Upper lobe of left lung (tissue), 6 donors: ENCODE results near the gene PRKCQ. TPM values are rescaled to one million over a fixed set of nuclear protein-coding genes. Genes with fewer than 3 reads are reported as not detected.

Experiments used
- ATAC-seq, 2 donors: fragments of 200-7000 bp; cut with Tn5 transposase; one replicate each; pipeline ENCODE4 v1.9.1; 2022; ENCODE audit warnings: mild to moderate bottlenecking in 2 of 2, moderate library complexity in 2 of 2; ENCODE audit not compliant: low FRiP score in 2 of 2
- DNase-seq, 2 donors: peaks; one replicate each; pipeline ENCODE4 v3.0.0-alpha.2; 2019 to 2020
- H3K27ac ChIP-seq, 4 donors: fragments of 200-600 bp; sonication (generic); one replicate each; pipeline ENCODE4 v1.5.1; 2016 to 2019
- H3K27me3 ChIP-seq, 4 donors: fragments of 200-600 bp; sonication (generic); one replicate each; pipeline ENCODE4 v1.5.1; 2017 to 2019
- H3K36me3 ChIP-seq, 4 donors: fragments of 200-600 bp; sonication (generic); one replicate each; pipeline ENCODE4 v1.5.1; 2016 to 2019
- H3K4me1 ChIP-seq, 4 donors: fragments of 200-600 bp; sonication (generic); one replicate each; pipeline ENCODE4 v1.5.1; 2018 to 2019
- H3K4me3 ChIP-seq, 4 donors: fragments of 200-600 bp; sonication (generic); one replicate each; pipeline ENCODE4 v1.5.1; 2017 to 2019; ENCODE audit warnings: mild to moderate bottlenecking in 2 of 4, moderate library complexity in 1 of 4
- H3K9me3 ChIP-seq, 4 donors: fragments of 200-600 bp; sonication (generic); one replicate each; pipeline ENCODE4 v1.5.1; 2018 to 2019
- CTCF ChIP-seq, 6 experiments: fragments of 450-650 bp in 4 of 6; fragments of 200-600 bp in 2 of 6; sonication (generic) in 2 of 6; IDR thresholded peaks; one replicate each; pipeline ENCODE4 v1.5.1; 2016 to 2019; ENCODE audit warnings: antibody characterized with exemption in 6 of 6
- EP300 ChIP-seq, 4 donors: sonication (generic); formaldehyde crosslinking; IDR thresholded peaks; one replicate each; pipeline ENCODE4 v1.5.1; 2017; ENCODE audit warnings: antibody characterized with exemption in 4 of 4, control low read depth in 2 of 4
- POLR2A ChIP-seq, 4 donors: fragments of 450-650 bp; IDR thresholded peaks; one replicate each; pipeline ENCODE4 v1.5.1; 2016 to 2017; ENCODE audit warnings: antibody characterized with exemption in 4 of 4, mild to moderate bottlenecking in 2 of 4
- POLR2AphosphoS5 ChIP-seq, 2 donors: sonication (generic); formaldehyde crosslinking; IDR thresholded peaks; one replicate each; pipeline ENCODE4 v1.5.1; 2017; ENCODE audit warnings: antibody characterized with exemption in 2 of 2
- WGBS, 2 donors: methylation state at CpG; one replicate each; pipeline ENCODE4 v1.1.5; 2017 to 2018; 5-methylcytosine and 5-hydroxymethylcytosine counted together
- total RNA-seq, 6 donors: library from RNA; depleted of rRNA in 4 of 6; stranded (reverse); fragments of >200 nt in 4 of 6; gene quantifications; one replicate each; pipeline versions ENCODE4 v1.1.0 to v1.2.1, GENCODE V29; 2016 to 2021
- donor health status: DM: no; HTN: no; CAD: no; lungs with moderate emphysema.
- donor health status: DM: no; HTN: yes; CAD: no; lungs with severe emphysema.

PRKCQ gene
- total RNA-seq, 6 donors from 2014 or later = 6.5 to 16.8 (median 11.2) TPM

- peaks cover 11 to 25% (median 12%) of the 10 kb centered on the region in 4 donors for H3K4me1 ChIP-seq
- no peaks in the 10 kb centered on the region for H3K36me3 ChIP-seq
- no peaks in the 10 kb centered on the region for H3K27me3 ChIP-seq
- WGBS, 2 donors = 50 to 63% methylated on average over 4 of the region's 4 CpGs
- peaks cover 0 to 10% (median 3%) of the 10 kb centered on the region in 4 donors for H3K9me3 ChIP-seq
- ATAC-seq = no peak
- DNase-seq = no peak
- H3K27ac ChIP-seq = no peak overlapping the region
- H3K4me3 ChIP-seq = no peak overlapping the region
- TF ChIP-seq CTCF (IDR thresholded peaks at IDR 0.05) = no peak
- TF ChIP-seq POLR2A (IDR thresholded peaks at IDR 0.05) = no peak
These were observed 191.7 kb downstream of the PRKCQ start for GRCh38 chr10:6388261-6388893.

- no peaks in the 10 kb centered on the region for H3K36me3 ChIP-seq
- no peak for ATAC-seq
- no peak for DNase-seq
- H3K9me3 ChIP-seq = peaks cover 0 to 10% (median 3%) of the 10 kb centered on the region in 4 donors
- H3K4me3 ChIP-seq = no peak overlapping the region
- peaks cover 19 to 38% (median 24%) of the 10 kb centered on the region in 4 donors for H3K4me1 ChIP-seq
- H3K27ac ChIP-seq = no peak overlapping the region
- TF ChIP-seq CTCF (IDR thresholded peaks at IDR 0.05) (no peak), POLR2A (IDR thresholded peaks at IDR 0.05) (no peak)
- WGBS, 2 donors = 95% methylated on average over 5 of the region's 5 CpGs
- no peaks in the 10 kb centered on the region for H3K27me3 ChIP-seq
These were observed 193.1 kb downstream of the PRKCQ start for GRCh38 chr10:6386960-6387359.

GRCh38 chr10:6386346-6386745 lies 193.7 kb downstream of the PRKCQ start:
- Histone ChIP-seq H3K27ac (peak overlapping the region in 1 of 4 donors; percentile 32), H3K4me3 (no peak overlapping the region), H3K9me3 (peaks cover 0 to 10% (median 3%) of the 10 kb centered on the region in 4 donors), H3K27me3 (no peaks in the 10 kb centered on the region), H3K4me1 (peaks cover 24 to 45% (median 27%) of the 10 kb centered on the region in 4 donors), H3K36me3 (no peaks in the 10 kb centered on the region)
- ATAC-seq = peak; percentile 17 to 44
- 71 to 73% methylated on average over 6 of the region's 6 CpGs for whole genome bisulfite sequencing, 2 donors
- peak; percentile 32 to 51 for DNase-seq
- TF ChIP-seq POLR2AphosphoS5 (IDR thresholded peaks at IDR 0.05) = no peak
- TF ChIP-seq CTCF (IDR thresholded peaks at IDR 0.05) = no peak
- TF ChIP-seq EP300 (IDR thresholded peaks at IDR 0.05) = no peak
- no peak for TF ChIP-seq POLR2A (IDR thresholded peaks at IDR 0.05)

GRCh38 chr10:6385665-6386064 lies 194.4 kb downstream of the PRKCQ start:
- 59 to 66% methylated on average over 3 of the region's 3 CpGs for WGBS, 2 donors
- TF ChIP-seq CTCF (IDR thresholded peaks at IDR 0.05) = no peak
- no peak for TF ChIP-seq EP300 (IDR thresholded peaks at IDR 0.05)
- no peak for TF ChIP-seq POLR2AphosphoS5 (IDR thresholded peaks at IDR 0.05)
- TF ChIP-seq POLR2A (IDR thresholded peaks at IDR 0.05) = no peak
- H3K27ac ChIP-seq = peak overlapping the region in 1 of 4 donors; percentile 63
- DNase-seq (no peak), ATAC-seq (no peak)
- H3K4me1 ChIP-seq = peaks cover 24 to 47% (median 27%) of the 10 kb centered on the region in 4 donors
- no peaks in the 10 kb centered on the region for H3K27me3 ChIP-seq
- no peaks in the 10 kb centered on the region for H3K36me3 ChIP-seq
- H3K4me3 ChIP-seq = no peak overlapping the region
- H3K9me3 ChIP-seq = peaks cover 0 to 10% (median 4%) of the 10 kb centered on the region in 4 donors

- ATAC-seq = peak in 1 of 2 donors; percentile 61
- H3K9me3 ChIP-seq = peaks cover 0 to 18% (median 7%) of the 10 kb centered on the region in 4 donors
- peak in 1 of 2 donors; percentile 12 for DNase-seq
These were observed 195.2 kb downstream of the PRKCQ start for GRCh38 chr10:6384847-6385246.

More at GRCh38 chr10:6384847-6385246, 195.2 kb downstream of the PRKCQ start:
- no peak for TF ChIP-seq EP300 (IDR thresholded peaks at IDR 0.05)
- WGBS, 2 donors = 75 to 86% methylated on average over 2 to 3 of the region's 3 CpGs
- Histone ChIP-seq H3K4me1 (peaks cover 24 to 47% (median 27%) of the 10 kb centered on the region in 4 donors), H3K27ac (peak overlapping the region in 3 of 4 donors; percentile 14 to 63 (median 34)), H3K27me3 (no peaks in the 10 kb centered on the region), H3K36me3 (no peaks in the 10 kb centered on the region), H3K4me3 (no peak overlapping the region)
